BJ (cell line): ENCODE results near the gene KCNA5. TPM values are rescaled to one million over a fixed set of nuclear protein-coding genes. Genes with fewer than 3 reads are reported as not detected.

Source experiments
- CTCF ChIA-PET: fragments of 350-600 bp; formaldehyde crosslinking; extraction: SDS; loops from one replicate; lab custom pipeline; 2021; ENCODE audit warnings: antibody characterized with exemption, inconsistent platforms; lab: Yijun Ruan, JAX
- POLR2A ChIA-PET: fragments of 300-600 bp; sonication (Branson Sonifier 250); formaldehyde crosslinking; extraction: SDS; loops from one replicate; lab custom pipeline; 2021; ENCODE audit warnings: antibody characterized with exemption; lab: Charles Lee
- DNase-seq: peaks from one replicate; pipeline ENCODE4 v3.0.0-alpha.2; 2011; ENCODE audit warnings: low read depth
- H3K27me3 ChIP-seq: 2 replicates; pipeline ENCODE4 v1.6.0; 2011; ENCODE audit warnings: low read length; ENCODE audit not compliant: control insufficient read depth, insufficient read depth
- H3K36me3 ChIP-seq: 2 replicates; pipeline ENCODE4 v1.5.1; 2011; ENCODE audit warnings: low read length; ENCODE audit not compliant: control insufficient read depth, insufficient read depth
- H3K4me3 ChIP-seq: 2 replicates; pipeline ENCODE4 v1.5.1; 2011; ENCODE audit warnings: low read depth, mild to moderate bottlenecking, control low read depth, low read length
- CTCF ChIP-seq: IDR thresholded peaks from 2 replicates; pipeline ENCODE4 v1.5.1; 2011; ENCODE audit warnings: low read depth, mild to moderate bottlenecking, control low read depth, inconsistent platforms, low read length, moderate library complexity; ENCODE audit not compliant: insufficient read depth
- polyA plus RNA-seq: library from polyadenylated mRNA; depleted of rRNA; stranded (reverse); fragments of >200 nt; gene quantifications from 2 replicates; pipeline ENCODE4 v1.2.3, GENCODE V29; 2011

KCNA5 gene
- polyA plus RNA-seq, 1 experiment: not detected

DNA sequence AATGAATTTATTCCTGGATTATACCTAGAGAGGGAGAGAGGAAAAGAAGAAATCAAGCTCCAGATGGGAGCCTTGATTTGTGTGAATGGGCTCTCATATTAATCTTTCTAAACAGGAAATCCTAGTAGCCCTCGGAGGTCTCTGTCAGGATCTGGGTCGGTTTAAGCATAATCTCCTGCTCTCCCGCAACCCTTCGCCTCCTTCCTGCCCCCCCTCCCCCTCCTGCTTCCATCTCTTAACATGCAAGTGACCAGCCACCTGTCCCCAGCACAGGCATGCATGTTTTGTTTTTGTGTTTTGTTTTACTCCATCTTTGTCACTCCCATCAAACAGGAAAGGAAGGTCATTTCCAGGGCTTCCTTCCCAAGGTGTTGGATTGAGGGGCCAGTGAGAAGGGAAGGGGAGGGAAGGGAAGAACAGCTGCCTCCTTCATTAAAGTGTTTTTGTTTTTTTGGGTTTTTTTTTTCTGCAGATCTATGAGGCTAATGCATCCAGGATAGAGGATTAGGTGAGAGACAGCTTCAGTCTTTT, 4.8 kb upstream of the KCNA5 start:
- peaks cover 12% of the 10 kb centered on the region for H3K27me3 ChIP-seq
- ChIA-PET POLR2A (no interaction called here), CTCF (interaction anchor here (1.4 kb wide), 1 partner anchor 17 kb away, joined by 3 read pairs; no protein-coding TSS in a partner anchor)
- no peak overlapping the region for H3K4me3 ChIP-seq
- no peak for DNase-seq
- H3K36me3 ChIP-seq: no peaks in the 10 kb centered on the region
- TF ChIP-seq CTCF: no peak

DNA sequence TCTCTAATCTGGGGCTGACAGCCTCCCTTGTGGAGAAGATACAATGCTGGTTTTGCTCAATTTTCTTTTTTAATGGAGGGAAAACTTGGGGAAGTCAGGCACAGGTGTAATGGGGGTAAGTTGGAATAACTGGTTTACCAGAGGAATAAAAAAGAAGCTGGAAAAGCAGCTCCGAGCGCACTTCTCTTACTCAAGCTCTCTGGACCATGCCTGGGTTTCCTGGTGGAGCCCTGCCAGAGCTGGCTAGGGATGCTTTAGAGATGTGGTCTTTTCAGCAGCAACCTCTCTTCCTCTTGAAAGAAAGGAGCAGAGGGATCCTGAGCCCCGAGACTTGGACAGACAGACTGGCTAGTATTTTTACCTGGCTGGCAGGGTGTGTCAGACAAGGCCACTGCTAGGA, 3.9 kb upstream of the KCNA5 start:
- DNase-seq: no peak
- no peak for TF ChIP-seq CTCF
- Histone ChIP-seq H3K36me3 (no peaks in the 10 kb centered on the region), H3K4me3 (no peak overlapping the region), H3K27me3 (peaks cover 12% of the 10 kb centered on the region)
- ChIA-PET CTCF (interaction anchor here (1.5 to 2.6 kb wide), 2 partner anchors 10 to 17 kb away, joined by 4 to 10 read pairs; no protein-coding TSS in a partner anchor), POLR2A (no interaction called here)

- H3K27me3 ChIP-seq: peaks cover 12% of the 10 kb centered on the region
- DNase-seq: no peak
- ChIA-PET POLR2A (no interaction called here), CTCF (interaction anchor here (1.5 to 2.6 kb wide), 2 partner anchors 10 to 18 kb away, joined by 4 to 10 read pairs; no protein-coding TSS in a partner anchor)
- no peak for TF ChIP-seq CTCF
- no peaks in the 10 kb centered on the region for H3K36me3 ChIP-seq
- H3K4me3 ChIP-seq: no peak overlapping the region
Observed at GRCh38 chr12:5040368-5040767, 3.3 kb upstream of the KCNA5 start.

DNA sequence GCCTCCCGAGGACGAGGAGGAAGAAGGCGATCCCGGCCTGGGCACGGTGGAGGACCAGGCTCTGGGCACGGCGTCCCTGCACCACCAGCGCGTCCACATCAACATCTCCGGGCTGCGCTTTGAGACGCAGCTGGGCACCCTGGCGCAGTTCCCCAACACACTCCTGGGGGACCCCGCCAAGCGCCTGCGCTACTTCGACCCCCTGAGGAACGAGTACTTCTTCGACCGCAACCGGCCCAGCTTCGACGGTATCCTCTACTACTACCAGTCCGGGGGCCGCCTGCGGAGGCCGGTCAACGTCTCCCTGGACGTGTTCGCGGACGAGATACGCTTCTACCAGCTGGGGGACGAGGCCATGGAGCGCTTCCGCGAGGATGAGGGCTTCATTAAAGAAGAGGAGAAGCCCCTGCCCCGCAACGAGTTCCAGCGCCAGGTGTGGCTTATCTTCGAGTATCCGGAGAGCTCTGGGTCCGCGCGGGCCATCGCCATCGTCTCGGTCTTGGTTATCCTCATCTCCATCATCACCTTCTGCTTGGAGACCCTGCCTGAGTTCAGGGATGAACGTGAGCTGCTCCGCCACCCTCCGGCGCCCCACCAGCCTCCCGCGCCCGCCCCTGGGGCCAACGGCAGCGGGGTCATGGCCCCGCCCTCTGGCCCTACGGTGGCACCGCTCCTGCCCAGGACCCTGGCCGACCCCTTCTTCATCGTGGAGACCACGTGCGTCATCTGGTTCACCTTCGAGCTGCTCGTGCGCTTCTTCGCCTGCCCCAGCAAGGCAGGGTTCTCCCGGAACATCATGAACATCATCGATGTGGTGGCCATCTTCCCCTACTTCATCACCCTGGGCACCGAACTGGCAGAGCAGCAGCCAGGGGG, 979 bp downstream of the KCNA5 start:
- ChIA-PET CTCF (interaction anchor here (0.6 kb wide), 1 partner anchor 741 kb away, joined by 3 read pairs; no protein-coding TSS in a partner anchor), POLR2A (no interaction called here)
- H3K4me3 ChIP-seq: no peak overlapping the region
- DNase-seq: no peak
- peaks cover 19% of the 10 kb centered on the region for H3K27me3 ChIP-seq
- no peaks in the 10 kb centered on the region for H3K36me3 ChIP-seq
- TF ChIP-seq CTCF: no peak

DNA sequence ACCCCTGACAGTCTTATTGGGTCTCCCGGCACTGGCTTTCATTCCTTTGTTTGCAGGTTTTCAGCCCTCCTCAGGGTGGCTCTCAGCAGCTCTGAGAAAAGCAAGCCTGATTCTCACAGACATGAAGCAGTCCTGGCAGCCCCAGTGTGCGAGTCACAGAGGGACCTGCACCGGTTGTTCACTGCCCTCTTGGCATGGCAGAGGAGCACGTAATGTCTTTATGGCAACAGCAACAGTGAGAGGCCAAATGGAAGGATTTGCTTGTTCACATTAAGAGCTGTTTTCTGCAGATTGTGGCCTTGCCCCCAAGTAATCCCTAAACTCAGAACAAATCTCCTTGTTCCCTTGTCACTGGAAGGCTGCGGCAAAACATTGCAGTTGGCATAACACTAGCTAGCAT, 3.4 kb downstream of the KCNA5 start:
- CTCF ChIA-PET: interaction anchor here (1.0 to 1.1 kb wide), 3 partner anchors 10 to 192 kb away, joined by 3 read pairs; no protein-coding TSS in a partner anchor
- Histone ChIP-seq H3K27me3 (peaks cover 17% of the 10 kb centered on the region), H3K4me3 (no peak overlapping the region), H3K36me3 (no peaks in the 10 kb centered on the region)
- POLR2A ChIA-PET: no interaction called here
- no peak for TF ChIP-seq CTCF
- DNase-seq: no peak
